Endodermal cell (in vitro differentiated cells): ENCODE data around the gene TUBE1. TPM values are rescaled to one million over a fixed set of nuclear protein-coding genes. Genes with fewer than 3 reads are reported as not detected.

Source experiments
- DNase-seq: peaks from one replicate; pipeline ENCODE4 v3.0.0-alpha.2; 2017
- H3K27ac ChIP-seq: 2 replicates; pipeline ENCODE4 v1.5.1; 2013; ENCODE audit warnings: mild to moderate bottlenecking, low read depth, low read length, moderate library complexity
- H3K27me3 ChIP-seq: 2 replicates; pipeline ENCODE4 v1.6.1; 2013; ENCODE audit warnings: mild to moderate bottlenecking, low read length, moderate library complexity; ENCODE audit not compliant: insufficient read depth, control insufficient read depth, poor library complexity, severe bottlenecking
- H3K36me3 ChIP-seq: 2 replicates; pipeline ENCODE4 v1.7.0; 2013; ENCODE audit warnings: mild to moderate bottlenecking, low read length, moderate library complexity; ENCODE audit not compliant: control insufficient read depth, insufficient read depth
- H3K4me1 ChIP-seq: one replicate; pipeline ENCODE4 v1.7.0; 2013; ENCODE audit warnings: low read length; ENCODE audit not compliant: control insufficient read depth, insufficient read depth
- H3K4me3 ChIP-seq: 2 replicates; pipeline ENCODE4 v1.5.1; 2013; ENCODE audit warnings: mild to moderate bottlenecking, low read length, moderate library complexity
- H3K9ac ChIP-seq: 2 replicates; pipeline ENCODE4 v1.6.1; 2013; ENCODE audit warnings: mild to moderate bottlenecking, low read length, moderate library complexity; ENCODE audit not compliant: poor library complexity, severe bottlenecking; ENCODE audit errors: extremely low read depth
- H3K9me3 ChIP-seq: 2 replicates; pipeline ENCODE4 v1.6.1; 2013; ENCODE audit warnings: mild to moderate bottlenecking, low read length, moderate library complexity; ENCODE audit not compliant: control insufficient read depth
- H3K27ac Mint-ChIP-seq: 2 replicates; pipeline ENCODE4 v1.8.0; 2020; ENCODE audit warnings: mixed read lengths
- H3K27me3 Mint-ChIP-seq: 2 replicates; pipeline ENCODE4 v1.8.0; 2021; ENCODE audit warnings: mild to moderate bottlenecking, mixed read lengths; ENCODE audit not compliant: insufficient read depth
- H3K36me3 Mint-ChIP-seq: 2 replicates; pipeline ENCODE4 v1.8.0; 2020; ENCODE audit warnings: low read depth, mixed read lengths
- H3K4me1 Mint-ChIP-seq: 2 replicates; pipeline ENCODE4 v1.8.0; 2020; ENCODE audit warnings: mixed read lengths
- H3K4me3 Mint-ChIP-seq: 2 replicates; pipeline ENCODE4 v1.8.0; 2020; ENCODE audit warnings: mild to moderate bottlenecking, moderate library complexity, mixed read lengths
- H3K9me3 Mint-ChIP-seq: 2 replicates; pipeline ENCODE4 v1.8.0; 2020; ENCODE audit warnings: mild to moderate bottlenecking, mixed read lengths
- WGBS, 2 experiments: methylation state at CpG; one replicate each; pipeline versions ENCODE4 v1.1.5 to v1.1.7; 2013; ENCODE audit warnings: missing lambda C conversion rate in 2 of 2, mixed read lengths in 1 of 2; ENCODE audit not compliant: insufficient coverage in 1 of 2, insufficient read length in 1 of 2; 5-methylcytosine and 5-hydroxymethylcytosine counted together
- total RNA-seq, 2 donors: library from RNA; stranded (reverse); fragmentation: NEBNext Ultra II Directional in 1 of 2; extraction: Animal tissue kit (Norgen Biotek cat#: 25700) in 1 of 2; gene quantifications; 2 replicates in 1 of 2; 3 replicates in 1 of 2; pipeline ENCODE4 v1.2.1, GENCODE V29; 2021
- TF ChIP-seq, protein P1 (sequence below): fragments of 200-600 bp; sonication (generic); conservative IDR thresholded peaks from 2 replicates; pipeline ENCODE4 v1.5.0; 2021; ENCODE audit warnings: antibody characterized with exemption, mild to moderate bottlenecking

Gene TUBE1
- total RNA-seq, 2 donors from 2014 or later, result 27.7 to 40.2 TPM

GRCh38 chr6:112087916-112088315 is 634 bp upstream of the TUBE1 start:
- Mint-ChIP-seq H3K4me3 (no peak overlapping the region), H3K27ac (no peak overlapping the region), H3K36me3 (peaks cover 28% of the 10 kb centered on the region), H3K9me3 (no peaks in the 10 kb centered on the region), H3K27me3 (peaks cover 2% of the 10 kb centered on the region), H3K4me1 (peaks cover 3% of the 10 kb centered on the region)
- WGBS, 2 experiments, result 47 to 48% methylated on average over 5 to 7 of the region's 7 CpGs
- no peak for DNase-seq
- TF ChIP-seq, protein P1, sequence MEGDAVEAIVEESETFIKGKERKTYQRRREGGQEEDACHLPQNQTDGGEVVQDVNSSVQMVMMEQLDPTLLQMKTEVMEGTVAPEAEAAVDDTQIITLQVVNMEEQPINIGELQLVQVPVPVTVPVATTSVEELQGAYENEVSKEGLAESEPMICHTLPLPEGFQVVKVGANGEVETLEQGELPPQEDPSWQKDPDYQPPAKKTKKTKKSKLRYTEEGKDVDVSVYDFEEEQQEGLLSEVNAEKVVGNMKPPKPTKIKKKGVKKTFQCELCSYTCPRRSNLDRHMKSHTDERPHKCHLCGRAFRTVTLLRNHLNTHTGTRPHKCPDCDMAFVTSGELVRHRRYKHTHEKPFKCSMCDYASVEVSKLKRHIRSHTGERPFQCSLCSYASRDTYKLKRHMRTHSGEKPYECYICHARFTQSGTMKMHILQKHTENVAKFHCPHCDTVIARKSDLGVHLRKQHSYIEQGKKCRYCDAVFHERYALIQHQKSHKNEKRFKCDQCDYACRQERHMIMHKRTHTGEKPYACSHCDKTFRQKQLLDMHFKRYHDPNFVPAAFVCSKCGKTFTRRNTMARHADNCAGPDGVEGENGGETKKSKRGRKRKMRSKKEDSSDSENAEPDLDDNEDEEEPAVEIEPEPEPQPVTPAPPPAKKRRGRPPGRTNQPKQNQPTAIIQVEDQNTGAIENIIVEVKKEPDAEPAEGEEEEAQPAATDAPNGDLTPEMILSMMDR, result no peak
- peak overlapping the region; percentile 40 for H3K27ac ChIP-seq
- no peaks in the 10 kb centered on the region for H3K9me3 ChIP-seq
- peaks cover 25% of the 10 kb centered on the region for H3K36me3 ChIP-seq
- H3K27me3 ChIP-seq, result peaks cover 13% of the 10 kb centered on the region
- peak overlapping the region; percentile 56 for H3K9ac ChIP-seq
- peak overlapping the region; percentile 94 for H3K4me3 ChIP-seq
- no peaks in the 10 kb centered on the region for H3K4me1 ChIP-seq

DNA sequence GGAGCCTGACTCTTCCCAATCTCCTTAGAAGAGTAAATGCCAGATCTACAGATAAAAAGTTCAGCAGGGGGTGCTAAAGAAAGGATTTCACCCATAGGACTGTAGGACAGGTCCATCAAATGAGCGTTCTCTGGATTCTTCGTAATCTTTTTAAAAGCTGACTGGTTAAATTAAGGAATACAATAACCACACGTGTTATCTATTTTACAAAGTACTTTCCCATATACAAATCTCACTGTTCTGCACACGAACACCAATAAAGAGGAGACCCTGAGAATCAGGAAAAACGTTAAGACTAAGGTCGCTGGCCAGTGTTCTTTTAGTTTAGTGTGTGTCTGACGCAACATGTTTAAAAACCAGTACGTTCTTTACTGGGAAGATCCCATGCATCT is 542 bp downstream of the TUBE1 start:
- DNase-seq, result no peak
- peaks cover 3% of the 10 kb centered on the region for H3K4me1 Mint-ChIP-seq
- Histone ChIP-seq H3K9me3 (no peaks in the 10 kb centered on the region), H3K36me3 (peaks cover 25% of the 10 kb centered on the region), H3K4me3 (peak overlapping the region; percentile 94), H3K9ac (peak overlapping the region; percentile 56), H3K27me3 (peaks cover 13% of the 10 kb centered on the region), H3K4me1 (no peaks in the 10 kb centered on the region), H3K27ac (peak overlapping the region; percentile 59)
- WGBS, 2 experiments, result 1 to 4% methylated on average over 5 to 8 of the region's 8 CpGs
- peaks cover 36% of the 10 kb centered on the region for H3K36me3 Mint-ChIP-seq
- no peaks in the 10 kb centered on the region for H3K9me3 Mint-ChIP-seq
- no peak overlapping the region for H3K4me3 Mint-ChIP-seq
- TF ChIP-seq, protein P1, result peak; percentile 18
- H3K27ac Mint-ChIP-seq, result no peak overlapping the region
- H3K27me3 Mint-ChIP-seq, result peaks cover 2% of the 10 kb centered on the region

- H3K27me3 ChIP-seq, result peaks cover 9% of the 10 kb centered on the region
- peaks cover 30% of the 10 kb centered on the region for H3K36me3 ChIP-seq
- no peak overlapping the region for H3K9ac ChIP-seq
- TF ChIP-seq, protein P1, result no peak
- Mint-ChIP-seq H3K27ac (no peak overlapping the region), H3K4me3 (peak overlapping the region; percentile 45), H3K27me3 (no peaks in the 10 kb centered on the region), H3K9me3 (no peaks in the 10 kb centered on the region), H3K36me3 (peaks cover 36% of the 10 kb centered on the region), H3K4me1 (peaks cover 3% of the 10 kb centered on the region)
- no peak for DNase-seq
- peak overlapping the region; percentile 94 for H3K4me3 ChIP-seq
- 94 to 99% methylated on average over 7 to 8 of the region's 8 CpGs for WGBS, 2 experiments
- H3K9me3 ChIP-seq, result no peaks in the 10 kb centered on the region
- H3K4me1 ChIP-seq, result no peaks in the 10 kb centered on the region
- H3K27ac ChIP-seq, result no peak overlapping the region
Measured at GRCh38 chr6:112085286-112086065, 1.8 kb downstream of the TUBE1 start.
